ENCODE data around the gene OXSM. TPM values are rescaled to one million over a fixed set of nuclear protein-coding genes. Genes with fewer than 3 reads are reported as not detected.
A peak's percentile ranks its signal among the peaks of the same experiment; 100 is the strongest.

The OXSM gene
- polyA plus RNA-seq (2013, experiment 1 of 2), result 2.2 TPM
- 2.4 TPM for polyA plus RNA-seq (2013, experiment 2 of 2)

GRCh38 chr3:25789596-25790556, at the start of gene OXSM:
Gene OXSM, plus strand, starts transcription at chr3:25790090. Its CDS starts 931 bp downstream, at chr3:25791021.
- Histone ChIP-seq H3K4me3 (ENCODE audit: low read length in 2 of 2) (peak within 1 kb of the TSS; percentile 60 to 76), H3K14ac (ENCODE audit: low read length) (no peak within 1 kb of the TSS), H2BK15ac (ENCODE audit: low read length) (no peak within 1 kb of the TSS), H3K27me3 (ENCODE audit: control insufficient read depth in 3 of 3, insufficient read depth in 3 of 3, low read depth in 1 of 3, low read length in 3 of 3) (no peaks in the 10 kb centered on the region), H2BK120ac (ENCODE audit: low read depth, low read length) (no peak within 1 kb of the TSS), H3K79me1 (ENCODE audit: low read depth, low read length) (no peaks in the 10 kb centered on the region), H2BK5ac (ENCODE audit: low read length) (no peak within 1 kb of the TSS), H3K4me1 (ENCODE audit: control insufficient read depth in 2 of 2, insufficient read depth in 1 of 2, low read depth in 1 of 2, low read length in 2 of 2) (no peaks in the 10 kb centered on the region), H3K36me3 (replicated peaks in 1 of 2; ENCODE audit: control insufficient read depth in 2 of 2, insufficient read depth in 2 of 2, low read length in 2 of 2) (no peaks in the 10 kb centered on the region), H3K27ac (replicated peaks; ENCODE audit: low read length) (peak within 1 kb of the TSS; percentile 46), H3K4me2 (ENCODE audit: insufficient read depth, low read length, poor library complexity, severe bottlenecking) (peak within 1 kb of the TSS; percentile 46), H3K9ac (ENCODE audit: low read depth, low read length, poor library complexity) (no peak within 1 kb of the TSS), H4K8ac (ENCODE audit: low read depth, low read length) (no peak within 1 kb of the TSS), H2AK5ac (ENCODE audit: low read depth, low read length) (no peak within 1 kb of the TSS), H3K23ac (ENCODE audit: low read depth, low read length, poor library complexity) (peak within 1 kb of the TSS; percentile 89), H2AFZ (ENCODE audit: low read length) (peak within 1 kb of the TSS; percentile 85), H3K9me3 (replicated peaks in 1 of 2; ENCODE audit: control insufficient read depth in 2 of 2, insufficient read depth in 1 of 2, low read depth in 1 of 2, low read length in 2 of 2) (no peaks in the 10 kb centered on the region), H2BK12ac (ENCODE audit: low read length) (no peak within 1 kb of the TSS), H4K91ac (ENCODE audit: low read depth, low read length, poor library complexity) (no peak within 1 kb of the TSS), H3K18ac (ENCODE audit: low read length) (peak within 1 kb of the TSS; percentile 5), H3K4ac (ENCODE audit: low read length) (no peak within 1 kb of the TSS)
- WGBS, 2 donors (ENCODE audit: extremely low coverage in 2 of 2, insufficient read length in 2 of 2, insufficient replicate concordance in 1 of 2), result no CpG with 5 or more reads among the region's 56 CpGs
- peak; percentile 51 for DNase-seq (ENCODE audit: low spot score)

GRCh38 chr3:25744470-25744869, 45.4 kb upstream of the OXSM start:
- no peak overlapping the region for H4K91ac ChIP-seq (ENCODE audit: low read depth, low read length, poor library complexity)
- H2AK5ac ChIP-seq (ENCODE audit: low read depth, low read length), result no peak overlapping the region
- WGBS, 2 donors (ENCODE audit: extremely low coverage in 2 of 2, insufficient read length in 2 of 2, insufficient replicate concordance in 1 of 2), result no CpG with 5 or more reads among the region's 3 CpGs
- H2BK12ac ChIP-seq (ENCODE audit: low read length), result no peak overlapping the region
- H3K9me3 ChIP-seq (replicated peaks in 1 of 2; ENCODE audit: control insufficient read depth in 2 of 2, insufficient read depth in 1 of 2, low read depth in 1 of 2, low read length in 2 of 2), result no peaks in the 10 kb centered on the region
- H4K8ac ChIP-seq (ENCODE audit: low read depth, low read length), result no peak overlapping the region
- H3K4ac ChIP-seq (ENCODE audit: low read length), result no peak overlapping the region
- no peak overlapping the region for H3K4me2 ChIP-seq (ENCODE audit: insufficient read depth, low read length, poor library complexity, severe bottlenecking)
- no peak overlapping the region for H3K9ac ChIP-seq (ENCODE audit: low read depth, low read length, poor library complexity)
- no peak for DNase-seq (ENCODE audit: low spot score)
- H3K23ac ChIP-seq (ENCODE audit: low read depth, low read length, poor library complexity), result no peak overlapping the region
- peaks cover 0 to 2% of the 10 kb centered on the region in 2 donors for H3K4me1 ChIP-seq (ENCODE audit: control insufficient read depth in 2 of 2, insufficient read depth in 1 of 2, low read depth in 1 of 2, low read length in 2 of 2)
- no peak overlapping the region for H2BK120ac ChIP-seq (ENCODE audit: low read depth, low read length)
- H2BK15ac ChIP-seq (ENCODE audit: low read length), result no peak overlapping the region
- no peak overlapping the region for H3K18ac ChIP-seq (ENCODE audit: low read length)
- peaks cover under 1 to 29% of the 10 kb centered on the region in 2 donors for H3K36me3 ChIP-seq (replicated peaks in 1 of 2; ENCODE audit: control insufficient read depth in 2 of 2, insufficient read depth in 2 of 2, low read length in 2 of 2)
- H3K4me3 ChIP-seq (ENCODE audit: low read length in 2 of 2), result no peak overlapping the region
- no peak overlapping the region for H3K27ac ChIP-seq (replicated peaks; ENCODE audit: low read length)
- no peaks in the 10 kb centered on the region for H3K27me3 ChIP-seq (ENCODE audit: control insufficient read depth in 3 of 3, insufficient read depth in 3 of 3, low read depth in 1 of 3, low read length in 3 of 3)
- H3K79me1 ChIP-seq (ENCODE audit: low read depth, low read length), result no peaks in the 10 kb centered on the region
- H2AFZ ChIP-seq (ENCODE audit: low read length), result no peak overlapping the region
- H3K14ac ChIP-seq (ENCODE audit: low read length), result no peak overlapping the region
- H2BK5ac ChIP-seq (ENCODE audit: low read length), result no peak overlapping the region

- Histone ChIP-seq H2BK5ac (ENCODE audit: low read length) (no peak overlapping the region), H3K23ac (ENCODE audit: low read depth, low read length, poor library complexity) (no peak overlapping the region), H3K4ac (ENCODE audit: low read length) (no peak overlapping the region), H3K4me3 (ENCODE audit: low read length in 2 of 2) (no peak overlapping the region), H3K18ac (ENCODE audit: low read length) (no peak overlapping the region), H2AK5ac (ENCODE audit: low read depth, low read length) (no peak overlapping the region), H2BK120ac (ENCODE audit: low read depth, low read length) (no peak overlapping the region), H3K14ac (ENCODE audit: low read length) (no peak overlapping the region), H3K9ac (ENCODE audit: low read depth, low read length, poor library complexity) (no peak overlapping the region), H3K4me2 (ENCODE audit: insufficient read depth, low read length, poor library complexity, severe bottlenecking) (no peak overlapping the region), H3K36me3 (replicated peaks in 1 of 2; ENCODE audit: control insufficient read depth in 2 of 2, insufficient read depth in 2 of 2, low read length in 2 of 2) (peaks cover 2 to 48% of the 10 kb centered on the region in 2 donors), H2AFZ (ENCODE audit: low read length) (no peak overlapping the region), H3K4me1 (ENCODE audit: control insufficient read depth in 2 of 2, insufficient read depth in 1 of 2, low read depth in 1 of 2, low read length in 2 of 2) (peaks cover 3 to 4% of the 10 kb centered on the region in 2 donors), H3K9me3 (replicated peaks in 1 of 2; ENCODE audit: control insufficient read depth in 2 of 2, insufficient read depth in 1 of 2, low read depth in 1 of 2, low read length in 2 of 2) (no peaks in the 10 kb centered on the region), H2BK15ac (ENCODE audit: low read length) (no peak overlapping the region), H3K27me3 (ENCODE audit: control insufficient read depth in 3 of 3, insufficient read depth in 3 of 3, low read depth in 1 of 3, low read length in 3 of 3) (no peaks in the 10 kb centered on the region), H3K79me1 (ENCODE audit: low read depth, low read length) (no peaks in the 10 kb centered on the region), H4K8ac (ENCODE audit: low read depth, low read length) (no peak overlapping the region), H4K91ac (ENCODE audit: low read depth, low read length, poor library complexity) (no peak overlapping the region), H2BK12ac (ENCODE audit: low read length) (no peak overlapping the region), H3K27ac (replicated peaks; ENCODE audit: low read length) (no peak overlapping the region)
- DNase-seq (ENCODE audit: low spot score), result no peak
Observed at GRCh38 chr3:25747033-25747432, 42.9 kb upstream of the OXSM start.

GRCh38 chr3:25748189-25748588, 41.7 kb upstream of the OXSM start:
- H3K27ac ChIP-seq (replicated peaks; ENCODE audit: low read length), result no peak overlapping the region
- H2BK12ac ChIP-seq (ENCODE audit: low read length), result no peak overlapping the region

More at GRCh38 chr3:25748189-25748588, 41.7 kb upstream of the OXSM start:
- Histone ChIP-seq H3K4me1 (ENCODE audit: control insufficient read depth in 2 of 2, insufficient read depth in 1 of 2, low read depth in 1 of 2, low read length in 2 of 2) (peaks cover 3 to 4% of the 10 kb centered on the region in 2 donors), H2BK120ac (ENCODE audit: low read depth, low read length) (no peak overlapping the region), H2BK15ac (ENCODE audit: low read length) (no peak overlapping the region), H3K18ac (ENCODE audit: low read length) (no peak overlapping the region), H3K79me1 (ENCODE audit: low read depth, low read length) (no peaks in the 10 kb centered on the region), H3K4me3 (ENCODE audit: low read length in 2 of 2) (no peak overlapping the region), H4K8ac (ENCODE audit: low read depth, low read length) (no peak overlapping the region), H3K4ac (ENCODE audit: low read length) (no peak overlapping the region), H4K91ac (ENCODE audit: low read depth, low read length, poor library complexity) (no peak overlapping the region), H2BK5ac (ENCODE audit: low read length) (no peak overlapping the region), H2AFZ (ENCODE audit: low read length) (no peak overlapping the region), H3K23ac (ENCODE audit: low read depth, low read length, poor library complexity) (no peak overlapping the region), H3K36me3 (replicated peaks in 1 of 2; ENCODE audit: control insufficient read depth in 2 of 2, insufficient read depth in 2 of 2, low read length in 2 of 2) (peaks cover 2 to 43% of the 10 kb centered on the region in 2 donors), H3K9ac (ENCODE audit: low read depth, low read length, poor library complexity) (no peak overlapping the region), H2AK5ac (ENCODE audit: low read depth, low read length) (no peak overlapping the region), H3K27me3 (ENCODE audit: control insufficient read depth in 3 of 3, insufficient read depth in 3 of 3, low read depth in 1 of 3, low read length in 3 of 3) (no peaks in the 10 kb centered on the region), H3K14ac (ENCODE audit: low read length) (no peak overlapping the region), H3K4me2 (ENCODE audit: insufficient read depth, low read length, poor library complexity, severe bottlenecking) (no peak overlapping the region), H3K9me3 (replicated peaks in 1 of 2; ENCODE audit: control insufficient read depth in 2 of 2, insufficient read depth in 1 of 2, low read depth in 1 of 2, low read length in 2 of 2) (no peaks in the 10 kb centered on the region)
- no peak for DNase-seq (ENCODE audit: low spot score)
- WGBS, 2 donors (ENCODE audit: extremely low coverage in 2 of 2, insufficient read length in 2 of 2, insufficient replicate concordance in 1 of 2), result no CpG with 5 or more reads among the region's 3 CpGs

All from neuronal stem cell (in vitro differentiated cells).